ENCODE measurements around the gene TMC3.

The TMC3 gene

DNA sequence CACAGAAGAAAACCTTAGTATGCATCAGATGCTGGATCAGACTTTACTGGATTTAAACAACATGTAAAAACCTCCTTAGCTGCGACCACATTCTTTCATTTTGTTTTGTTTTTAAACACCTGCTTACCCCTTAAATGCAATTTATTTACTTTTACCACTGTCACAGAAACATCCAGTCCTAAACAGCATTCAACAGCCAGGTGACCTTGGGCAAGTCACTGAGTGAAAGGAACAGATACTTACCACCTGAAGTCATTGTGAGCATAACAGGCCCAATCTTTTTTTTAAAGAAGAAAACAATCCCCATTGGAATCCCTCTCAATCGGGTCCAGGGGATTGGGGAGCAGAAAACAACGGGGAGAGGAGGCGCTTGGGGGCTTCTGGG lies 50.5 kb downstream of the TMC3 start:
- TF ChIP-seq CTCF (IDR thresholded peaks at IDR 0.05; ENCODE audit: extremely low read depth, missing control alignments), result no peak
- DNase-seq (ENCODE audit: low spot score), result no peak

GRCh38 chr15:81322676-81323253 lies 51.2 kb downstream of the TMC3 start:
- no peak for DNase-seq (ENCODE audit: low spot score)
- TF ChIP-seq CTCF (IDR thresholded peaks at IDR 0.05; ENCODE audit: extremely low read depth, missing control alignments), result no peak

DNA sequence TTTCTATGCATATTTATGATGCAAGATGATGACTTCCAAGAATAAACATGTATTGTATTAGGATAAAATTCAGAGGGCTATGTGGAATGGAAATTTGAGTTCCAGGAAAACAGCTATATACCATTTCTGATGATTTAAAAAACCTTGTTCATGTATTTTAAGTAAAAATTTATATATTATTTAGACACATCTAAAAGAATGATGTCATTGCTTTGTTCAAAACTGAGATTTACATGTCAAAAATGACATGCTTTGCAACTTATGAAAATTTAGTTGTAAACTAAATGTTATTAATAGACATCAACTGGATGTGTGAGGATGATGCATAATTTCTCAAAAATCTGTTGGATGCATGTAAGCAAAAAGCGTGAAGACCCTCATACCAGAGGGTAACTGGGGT lies 52.3 kb downstream of the TMC3 start:
- TF ChIP-seq CTCF (IDR thresholded peaks at IDR 0.05; ENCODE audit: extremely low read depth, missing control alignments), result no peak
- DNase-seq (ENCODE audit: low spot score), result no peak

GRCh38 chr15:81317642-81318017 lies 56.4 kb downstream of the TMC3 start:
- TF ChIP-seq CTCF (IDR thresholded peaks at IDR 0.05; ENCODE audit: extremely low read depth, missing control alignments), result no peak
- DNase-seq (ENCODE audit: low spot score), result no peak

DNA sequence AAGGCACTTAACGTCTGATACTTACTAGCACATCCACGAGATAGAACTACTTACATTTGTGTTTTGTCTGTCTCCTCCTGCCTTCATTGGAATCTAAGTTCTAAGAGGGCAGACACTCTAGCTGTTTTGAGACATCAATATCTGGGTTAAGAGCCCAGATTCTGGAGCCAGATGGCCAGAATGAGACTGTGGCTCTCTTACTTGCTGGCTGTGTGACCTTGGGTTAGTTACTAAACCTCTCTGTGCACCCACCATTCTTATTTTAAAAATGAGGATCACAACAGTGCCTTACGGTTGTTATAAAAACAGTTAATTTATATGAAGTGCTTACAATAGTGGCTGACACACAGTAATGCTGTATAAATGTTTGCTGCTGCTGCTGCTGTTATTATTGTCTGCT lies 57.7 kb downstream of the TMC3 start:
- no peak for DNase-seq (ENCODE audit: low spot score)
- TF ChIP-seq CTCF (IDR thresholded peaks at IDR 0.05; ENCODE audit: extremely low read depth, missing control alignments), result no peak

GRCh38 chr15:81315452-81316175 lies 58.4 kb downstream of the TMC3 start:
- no peak for TF ChIP-seq CTCF (IDR thresholded peaks at IDR 0.05; ENCODE audit: extremely low read depth, missing control alignments)
- no peak for DNase-seq (ENCODE audit: low spot score)

GRCh38 chr15:81314378-81314777 lies 59.6 kb downstream of the TMC3 start:
- no peak for DNase-seq (ENCODE audit: low spot score)

More at GRCh38 chr15:81314378-81314777, 59.6 kb downstream of the TMC3 start:
- TF ChIP-seq CTCF (IDR thresholded peaks at IDR 0.05; ENCODE audit: extremely low read depth, missing control alignments), result no peak
